HG03565 (cell line): ENCODE measurements around the gene KRT78.
"Not testable (repeated sequence)": the region's sequence is repeated elsewhere in the genome, so short reads cannot be mapped to it uniquely, and the experiment has no call there.

Source experiments
- ATAC-seq: cut with Tn5 transposase; IDR thresholded peaks from one replicate; pipeline ENCODE4 v1.9.1; 2021; ENCODE audit warnings: mild to moderate bottlenecking, moderate library complexity; ENCODE audit not compliant: unreplicated experiment

Gene KRT78

GRCh38 chr12:52798003-52798670 is 50.7 kb downstream of the KRT78 start:
- ATAC-seq: no peak

- no peak for ATAC-seq
These were observed 51.3 kb downstream of the KRT78 start for GRCh38 chr12:52797529-52797894.

GRCh38 chr12:52796839-52797528 is 51.8 kb downstream of the KRT78 start:
- no peak for ATAC-seq

GRCh38 chr12:52796429-52796794 is 52.4 kb downstream of the KRT78 start:
- no peak for ATAC-seq

DNA sequence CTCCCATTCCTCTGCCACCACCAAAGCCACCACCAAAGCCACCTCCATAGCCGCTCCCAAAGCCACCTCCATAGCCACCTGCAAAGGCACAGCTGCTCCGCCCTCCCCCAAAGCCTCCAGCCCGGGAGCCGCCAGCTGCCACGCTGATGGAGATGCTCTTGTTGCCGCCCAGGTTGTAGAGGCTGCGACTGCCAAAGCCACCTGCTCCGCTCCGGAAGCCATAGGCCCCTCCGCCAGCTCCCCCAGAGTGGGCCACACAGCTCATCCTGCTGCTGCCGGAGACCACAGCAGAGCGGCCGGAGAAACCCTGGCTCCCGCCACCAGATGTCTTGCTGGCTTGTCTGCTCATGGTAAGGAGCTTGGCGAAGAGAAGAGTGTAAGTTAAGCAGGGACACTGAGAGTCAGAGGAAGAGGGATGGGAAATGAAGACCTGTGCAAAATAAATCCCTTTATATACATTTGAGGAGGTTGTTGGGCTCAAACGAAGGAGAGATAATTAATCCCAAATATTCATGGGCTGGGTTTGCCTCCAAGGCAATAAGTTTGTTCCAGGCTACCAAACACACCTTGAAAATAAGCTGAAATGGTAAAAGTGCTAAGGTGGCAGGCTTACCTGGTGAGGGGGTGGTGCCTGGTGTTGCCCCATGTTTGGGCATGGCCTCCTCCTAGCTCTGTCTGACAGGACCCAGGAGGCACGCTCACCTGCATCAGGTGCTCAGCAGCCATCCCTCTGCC is 52.9 kb downstream of the KRT78 start, which contains the start of gene KRT3:
KRT3 (minus strand) TSS at position 424 of the 735 bp plus-strand sequence; CDS start at position 349, 75 bp downstream.
- ATAC-seq: no peak

GRCh38 chr12:52795332-52795674 is 53.5 kb downstream of the KRT78 start:
- ATAC-seq: not testable (repeated sequence)

- no peak for ATAC-seq
These were observed 54.1 kb downstream of the KRT78 start for GRCh38 chr12:52794479-52795331.

- ATAC-seq: no peak
These were observed 56.4 kb downstream of the KRT78 start for GRCh38 chr12:52792185-52793029.

DNA sequence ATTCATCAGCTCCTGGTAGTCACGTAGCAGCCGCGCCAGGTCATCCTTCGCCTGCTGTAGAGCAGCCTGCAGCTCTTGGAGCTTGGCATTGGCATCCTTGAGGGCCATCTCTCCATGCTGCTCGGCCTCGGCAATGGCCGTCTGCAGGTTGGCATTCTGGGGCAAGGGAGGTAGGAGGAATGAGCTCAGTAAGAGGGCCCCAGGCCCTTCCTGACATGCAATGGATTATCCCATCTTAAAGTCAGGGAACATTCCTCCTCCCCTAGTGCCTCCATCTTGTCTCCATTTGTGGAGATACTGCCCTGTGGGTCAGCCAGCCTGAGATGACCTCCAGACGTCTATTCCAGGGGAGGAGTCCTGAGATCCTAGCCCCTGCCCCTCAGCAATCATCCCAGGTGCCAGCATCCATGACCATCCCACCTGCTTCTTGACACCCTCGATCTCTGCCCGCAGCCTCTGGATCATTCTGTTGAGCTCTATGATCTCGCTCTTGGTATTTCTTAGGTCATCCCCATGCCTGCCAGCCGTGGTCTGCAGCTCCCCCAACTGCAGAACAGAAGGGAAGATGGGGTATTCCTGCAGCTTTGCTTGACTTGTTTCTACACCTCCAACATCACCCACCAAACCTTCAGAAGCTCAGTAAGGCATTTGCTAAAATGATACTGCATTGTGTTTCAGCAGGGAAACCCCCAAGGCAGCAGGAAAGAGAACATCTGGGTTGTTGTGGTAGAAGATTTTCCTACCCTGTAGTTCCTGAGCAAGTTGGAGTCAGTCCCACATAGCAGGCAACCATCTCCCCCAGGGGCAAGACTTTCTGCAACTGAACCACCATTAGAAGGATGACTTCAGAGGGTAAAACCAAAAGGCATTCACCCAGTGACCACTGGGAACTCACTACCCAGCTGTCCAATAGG is 57.3 kb downstream of the KRT78 start:
- no peak for ATAC-seq

DNA sequence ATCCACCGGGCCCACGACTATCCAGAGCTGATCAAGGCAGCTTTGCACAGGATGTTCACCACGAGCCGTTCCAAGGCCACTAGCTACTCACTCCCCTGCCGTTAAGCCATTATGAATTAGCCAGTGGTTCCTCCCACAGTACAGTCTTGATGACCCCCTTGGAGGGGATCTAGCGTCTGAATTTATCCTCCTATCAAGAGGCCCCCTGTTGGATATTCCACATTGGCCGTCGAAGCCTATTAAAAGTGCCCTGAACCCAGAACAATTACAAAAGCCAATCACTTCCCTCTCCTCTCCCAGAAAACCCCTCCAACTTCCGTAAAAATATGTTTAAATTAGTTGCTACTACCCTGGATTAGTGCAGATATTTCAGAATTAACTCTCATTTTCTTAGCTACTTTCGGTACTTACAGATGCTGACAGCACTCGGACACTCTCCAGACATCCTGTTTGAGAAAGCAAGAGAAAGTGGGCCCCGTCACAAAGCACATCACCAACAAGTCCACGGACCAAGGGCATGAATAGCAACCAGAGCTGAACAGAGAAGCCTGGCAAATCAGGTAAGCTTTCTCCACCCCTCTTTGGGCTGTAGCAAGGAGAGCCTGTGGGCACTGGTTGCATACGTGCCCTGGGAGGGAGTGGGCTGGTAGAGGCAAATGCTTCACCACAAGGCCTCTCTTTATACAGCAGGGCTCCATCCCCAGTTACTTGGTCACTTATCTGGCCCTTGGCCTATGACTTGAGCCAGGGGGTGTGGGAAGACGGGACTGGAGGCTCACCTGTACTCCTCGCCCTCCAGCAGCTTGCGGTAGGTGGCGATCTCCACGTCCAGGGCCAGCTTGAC is 58.1 kb downstream of the KRT78 start:
- no peak for ATAC-seq

DNA sequence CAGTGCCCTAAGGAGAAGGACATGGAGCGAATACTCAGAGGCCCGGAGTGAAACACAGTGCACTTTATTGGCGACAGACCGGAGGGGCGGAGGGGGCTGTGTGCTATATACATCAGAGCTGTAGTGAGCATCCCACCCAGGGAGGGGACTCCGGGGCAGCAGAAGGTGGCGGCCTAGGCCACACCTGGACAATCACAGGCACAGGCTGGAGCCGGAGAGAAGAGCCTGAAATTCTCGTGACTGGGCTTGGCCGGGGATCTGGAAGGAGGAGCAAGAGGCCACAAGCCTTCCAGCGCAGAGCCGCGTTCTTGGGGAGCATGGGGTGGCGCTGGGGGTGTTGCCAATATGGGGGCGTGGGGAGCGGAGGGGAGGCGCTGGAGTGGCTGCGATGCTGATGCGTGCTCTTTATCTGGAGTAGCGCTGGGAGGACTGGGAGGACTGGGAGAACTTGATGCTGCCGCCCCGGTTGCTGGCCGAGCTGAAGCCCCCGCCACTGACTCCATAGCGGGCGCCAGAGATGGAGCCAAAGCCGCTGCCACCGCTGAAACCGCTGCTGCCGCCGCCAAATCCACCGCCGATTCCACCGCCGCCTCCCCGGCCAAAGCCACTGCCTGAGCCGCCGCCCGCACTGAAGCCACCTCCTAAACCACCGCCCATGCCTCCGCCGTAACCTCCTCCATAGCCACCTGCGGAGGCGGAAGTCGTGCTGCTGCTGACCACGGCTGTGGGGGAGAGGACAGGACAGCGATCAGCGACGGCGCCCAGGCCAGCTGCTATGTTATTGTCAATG is 59.0 kb downstream of the KRT78 start:
- ATAC-seq: no peak

DNA sequence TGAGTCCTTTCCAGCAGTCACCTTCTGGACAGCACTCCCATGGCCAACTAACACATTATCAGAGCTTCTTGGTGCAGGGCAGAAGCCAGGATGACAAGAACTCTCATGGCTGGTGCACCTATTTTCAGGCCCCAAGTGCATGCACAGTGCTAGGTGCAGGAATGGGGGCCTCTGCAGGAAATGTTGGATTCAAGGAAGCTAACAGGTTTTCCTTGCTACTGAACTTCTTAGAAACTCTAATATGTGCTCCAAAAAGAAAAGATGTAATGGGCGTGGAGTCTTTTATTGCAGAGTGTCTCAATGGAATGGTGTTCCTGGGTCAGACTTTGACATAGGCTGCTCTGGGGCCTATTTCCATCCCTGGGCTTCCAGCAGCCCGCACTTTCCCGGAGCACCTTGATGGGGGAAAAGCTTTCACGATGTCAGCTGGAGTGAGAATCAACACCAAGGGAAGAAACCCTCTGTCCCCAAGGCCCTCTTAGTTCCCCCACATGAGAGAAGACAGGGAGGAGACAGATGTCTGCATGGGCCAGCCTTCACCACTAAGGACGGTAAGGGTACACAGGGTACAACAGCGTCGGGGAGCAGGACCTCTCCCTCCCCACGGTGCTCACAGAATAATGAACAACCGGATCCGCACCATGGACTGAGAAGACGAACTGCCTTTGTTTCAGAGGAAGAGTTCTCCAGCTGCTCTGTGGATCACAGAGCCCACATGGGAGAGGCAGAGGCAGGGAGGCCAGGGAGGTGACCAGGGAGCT is 59.7 kb downstream of the KRT78 start:
- ATAC-seq: no peak

- ATAC-seq: no peak
These were observed 60.5 kb downstream of the KRT78 start for GRCh38 chr12:52788192-52788875.
